ENCODE measurements around the gene OGFOD2.

The OGFOD2 gene

DNA sequence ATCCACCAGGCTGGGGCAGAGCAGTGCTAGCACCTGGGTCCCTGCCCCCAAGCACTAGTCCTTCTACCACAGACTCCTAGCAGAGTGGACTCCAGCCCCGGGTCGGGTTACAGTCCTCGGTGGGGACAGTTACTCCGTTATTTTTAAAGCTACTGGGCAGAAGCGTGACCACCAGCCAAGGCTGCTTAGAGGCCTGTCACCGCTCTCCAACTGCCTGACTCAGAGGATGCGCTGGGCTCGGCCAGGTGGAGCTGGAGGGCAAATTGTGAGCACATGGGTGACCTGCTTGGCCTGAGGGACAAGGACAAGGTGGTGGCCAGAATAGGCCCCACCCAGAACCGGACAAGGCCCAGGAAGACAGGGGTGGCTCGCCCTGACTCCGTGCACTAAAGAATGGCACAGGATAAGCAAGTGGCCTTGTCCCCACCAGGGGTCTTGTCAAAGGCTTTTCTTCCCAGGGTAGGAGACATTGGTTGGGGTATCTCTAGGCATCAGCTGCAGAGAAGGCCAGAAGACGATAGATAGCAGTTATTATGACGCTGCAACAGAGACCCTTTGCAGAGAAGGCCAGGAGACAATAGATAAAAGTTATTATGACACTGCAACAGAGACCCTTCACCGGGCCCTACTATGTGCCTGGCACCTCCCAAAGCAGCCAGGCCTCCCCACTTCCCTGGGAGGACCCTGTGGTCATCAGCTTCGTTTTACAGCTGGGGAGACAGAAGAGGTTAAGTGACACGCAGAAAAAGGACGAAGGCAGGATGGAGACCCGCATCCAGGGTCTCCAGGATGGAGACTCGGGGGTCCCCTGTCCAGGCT, 10.4 kb upstream of the OGFOD2 start:
- TF ChIP-seq OSR1 (CRISPR knock-in tag; IDR thresholded peaks at IDR 0.05) (no peak), ESRRG (CRISPR knock-in tag; IDR thresholded peaks at IDR 0.05) (no peak), ZFP30 (CRISPR knock-in tag; IDR thresholded peaks at IDR 0.05) (no peak), CREB5 (CRISPR knock-in tag; IDR thresholded peaks at IDR 0.05; ENCODE audit: low read depth) (no peak), PATZ1 (CRISPR knock-in tag; IDR thresholded peaks at IDR 0.05; ENCODE audit: borderline replicate concordance) (no peak)

DNA sequence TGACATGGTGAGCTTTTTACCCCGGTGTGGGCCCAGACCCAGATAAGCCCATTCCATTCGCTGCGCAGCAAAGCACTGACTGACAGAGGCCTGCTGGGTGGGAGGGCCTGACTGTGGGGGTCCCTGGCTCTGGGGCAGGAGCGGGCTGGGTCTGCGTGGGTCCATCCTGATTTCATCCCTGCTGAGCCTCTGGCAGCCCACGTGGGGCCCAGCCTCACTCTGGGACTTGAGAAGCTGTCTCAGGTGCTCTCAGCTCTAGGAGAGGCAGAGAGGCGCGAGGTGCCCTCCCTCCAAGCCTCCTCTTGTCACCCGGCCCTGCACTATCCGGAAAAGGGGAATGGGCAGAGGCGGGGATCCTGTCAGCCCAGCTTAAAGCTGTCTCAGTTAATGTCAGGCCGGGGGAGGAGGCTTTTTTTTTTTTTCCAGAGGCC, 9.7 kb upstream of the OGFOD2 start:
- ATAC-seq = peak; percentile 3

More for the DNA sequence above, 10.4 kb upstream of the OGFOD2 start:
- no peak for ATAC-seq

GRCh38 chr12:122965851-122966742, 8.9 kb upstream of the OGFOD2 start, which contains the start of gene ABCB9:
ABCB9 (minus strand) TSS chr12:122966463; CDS start chr12:122960235, 6,228 bp downstream.
- TF ChIP-seq ZFP3 (CRISPR knock-in tag; IDR thresholded peaks at IDR 0.05) (no peak), GLIS3 (CRISPR knock-in tag; IDR thresholded peaks at IDR 0.05) (no peak), SNAI2 (CRISPR knock-in tag; IDR thresholded peaks at IDR 0.05) (no peak), CSDC2 (CRISPR knock-in tag; IDR thresholded peaks at IDR 0.05) (no peak), PPARA (CRISPR knock-in tag; IDR thresholded peaks at IDR 0.05; ENCODE audit: borderline replicate concordance) (no peak), ZNF70 (CRISPR knock-in tag; IDR thresholded peaks at IDR 0.05) (no peak), CSRNP3 (CRISPR knock-in tag; IDR thresholded peaks at IDR 0.05) (no peak), TCF4 (CRISPR knock-in tag; IDR thresholded peaks at IDR 0.05; ENCODE audit: borderline replicate concordance) (no peak), TSHZ2 (CRISPR knock-in tag; IDR thresholded peaks at IDR 0.05) (no peak), RARB (CRISPR knock-in tag; IDR thresholded peaks at IDR 0.05) (no peak), BACH2 (CRISPR knock-in tag; IDR thresholded peaks at IDR 0.05; ENCODE audit: borderline replicate concordance) (no peak), ARNTL (CRISPR knock-in tag; IDR thresholded peaks at IDR 0.05; ENCODE audit: borderline replicate concordance, low read depth) (no peak), PATZ1 (CRISPR knock-in tag; IDR thresholded peaks at IDR 0.05; ENCODE audit: borderline replicate concordance) (no peak)
- peak; percentile 96 for ATAC-seq

More for the DNA sequence above, 9.7 kb upstream of the OGFOD2 start:
- TF ChIP-seq ZC3H10 (CRISPR knock-in tag; IDR thresholded peaks at IDR 0.05) (no peak), ESRRG (CRISPR knock-in tag; IDR thresholded peaks at IDR 0.05) (no peak), RARB (CRISPR knock-in tag; IDR thresholded peaks at IDR 0.05) (no peak), GLIS3 (CRISPR knock-in tag; IDR thresholded peaks at IDR 0.05) (no peak), TCF4 (CRISPR knock-in tag; IDR thresholded peaks at IDR 0.05; ENCODE audit: borderline replicate concordance) (no peak), PPARA (CRISPR knock-in tag; IDR thresholded peaks at IDR 0.05; ENCODE audit: borderline replicate concordance) (no peak), CSRNP3 (CRISPR knock-in tag; IDR thresholded peaks at IDR 0.05) (no peak), ARNTL (CRISPR knock-in tag; IDR thresholded peaks at IDR 0.05; ENCODE audit: borderline replicate concordance, low read depth) (no peak), ISL1 (CRISPR knock-in tag; IDR thresholded peaks at IDR 0.05) (no peak), BACH2 (CRISPR knock-in tag; IDR thresholded peaks at IDR 0.05; ENCODE audit: borderline replicate concordance) (no peak), ZNF565 (CRISPR knock-in tag; conservative IDR thresholded peaks at IDR 0.05; ENCODE audit: low read depth) (no peak)
